Measurements from ENCODE around the gene EIF2B4.

EIF2B4 gene

DNA sequence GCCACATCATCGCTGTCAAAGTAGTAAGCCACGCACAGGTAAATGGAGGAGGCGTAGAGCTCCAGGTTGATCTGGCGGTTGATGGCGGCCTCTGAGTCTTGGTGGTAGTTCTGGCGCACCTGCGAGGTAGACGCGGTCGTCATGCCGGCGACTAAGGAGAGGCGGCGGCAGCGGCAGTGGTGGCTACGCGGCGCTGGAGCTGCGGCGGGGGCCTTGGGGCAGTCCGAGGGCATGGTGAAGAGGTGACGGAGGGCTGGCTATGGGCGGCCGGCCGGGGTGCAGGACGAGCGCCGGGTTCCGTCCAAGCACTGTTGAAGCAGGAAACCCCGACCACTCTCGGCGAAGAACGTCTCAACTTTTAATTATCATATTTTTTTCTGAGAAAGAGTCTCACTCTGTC lies 23.1 kb upstream of the EIF2B4 start:
- 96 to 97% methylated on average over 33 of the region's 33 CpGs for WGBS, 2 experiments
- no peak overlapping the region for H3K4me3 ChIP-seq (ENCODE audit: insufficient read depth, low read depth, low read length)
- no peaks in the 10 kb centered on the region for H3K36me3 ChIP-seq (ENCODE audit: control insufficient read depth, insufficient read depth, low read length)
- no peak overlapping the region for H3K27ac ChIP-seq (ENCODE audit: insufficient read depth, low read depth, low read length, poor library complexity, severe bottlenecking)
- H3K9me3 ChIP-seq (ENCODE audit: control insufficient read depth, low read length): no peaks in the 10 kb centered on the region
- no peaks in the 10 kb centered on the region for H3K4me1 ChIP-seq (ENCODE audit: control insufficient read depth, insufficient read depth, low read length)
- no peaks in the 10 kb centered on the region for H3K27me3 ChIP-seq (ENCODE audit: control insufficient read depth, insufficient read depth, low read length, poor library complexity, severe bottlenecking)

DNA sequence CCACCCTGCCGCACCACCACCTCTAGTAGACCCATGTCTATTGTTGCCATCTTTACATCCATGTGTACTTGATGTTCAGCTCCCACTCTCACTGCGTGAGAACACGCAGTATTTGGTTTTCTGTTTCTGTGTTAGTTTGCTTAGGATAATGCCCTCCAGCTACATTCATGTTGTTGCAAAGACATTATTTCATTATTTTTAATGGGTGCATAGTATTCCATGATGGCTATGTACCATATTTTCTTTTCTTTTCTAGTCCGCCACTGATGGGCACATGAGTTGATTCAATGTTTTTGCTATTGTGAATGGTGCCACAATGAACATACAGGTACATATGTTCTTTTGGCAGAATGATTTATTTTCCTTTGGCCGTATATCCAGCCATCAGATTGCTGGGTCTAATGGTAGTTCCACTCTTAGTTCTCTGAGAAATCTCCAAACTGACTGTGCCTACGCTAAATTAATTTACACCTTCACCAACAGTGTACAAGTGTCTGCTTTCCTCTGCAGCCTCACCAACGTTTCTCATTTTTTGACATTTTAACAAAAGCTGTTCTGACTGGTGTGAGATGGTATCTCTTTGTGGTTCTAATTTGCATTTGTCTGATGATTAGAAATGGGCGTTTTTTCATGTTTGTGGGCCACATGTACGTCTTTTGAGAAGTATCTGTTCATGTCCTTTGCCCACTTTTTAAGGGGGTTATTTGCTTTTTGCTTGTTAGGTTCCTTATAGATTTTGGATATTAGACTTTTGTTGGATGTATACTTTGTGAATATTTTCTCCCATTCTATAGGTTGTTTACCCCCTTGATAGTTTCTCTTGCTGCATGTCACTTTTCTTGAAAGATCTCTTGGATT lies 20.9 kb upstream of the EIF2B4 start:
- 94 to 98% methylated on average over 9 of the region's 9 CpGs for WGBS, 2 experiments
- Histone ChIP-seq H3K27ac (ENCODE audit: insufficient read depth, low read depth, low read length, poor library complexity, severe bottlenecking) (no peak overlapping the region), H3K4me3 (ENCODE audit: insufficient read depth, low read depth, low read length) (no peak overlapping the region), H3K36me3 (ENCODE audit: control insufficient read depth, insufficient read depth, low read length) (peaks cover 3% of the 10 kb centered on the region), H3K9me3 (ENCODE audit: control insufficient read depth, low read length) (no peaks in the 10 kb centered on the region), H3K27me3 (ENCODE audit: control insufficient read depth, insufficient read depth, low read length, poor library complexity, severe bottlenecking) (no peaks in the 10 kb centered on the region), H3K4me1 (ENCODE audit: control insufficient read depth, insufficient read depth, low read length) (no peaks in the 10 kb centered on the region)

DNA sequence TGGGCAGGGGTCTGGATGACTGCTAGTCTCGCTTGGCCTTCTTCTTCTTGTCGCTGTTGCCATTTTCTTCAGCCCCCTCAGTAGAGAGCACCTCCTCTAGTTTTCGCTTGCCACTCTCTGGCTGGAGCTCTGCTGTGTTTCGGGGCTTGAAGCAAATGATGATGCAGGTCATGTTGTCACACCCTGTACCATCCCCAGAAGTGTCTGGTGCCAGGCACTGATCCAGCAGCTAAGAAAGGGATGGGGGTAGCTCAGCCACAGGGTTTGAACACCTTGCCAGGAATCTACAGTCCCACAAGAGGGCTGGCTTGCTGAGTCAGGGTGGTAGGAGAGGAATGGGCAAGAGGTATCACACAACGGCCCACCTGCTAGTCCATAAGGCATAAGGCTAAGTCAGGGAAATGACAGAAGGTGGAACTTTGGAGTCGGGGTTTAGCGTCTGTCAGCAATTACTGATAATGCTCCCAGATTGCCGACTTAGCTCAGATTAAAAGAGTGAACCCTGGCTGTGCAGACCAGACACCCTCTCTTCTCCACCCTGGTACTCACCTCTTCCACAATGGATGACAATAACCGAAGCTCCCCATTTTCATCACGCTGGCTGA lies 11.5 kb upstream of the EIF2B4 start:
- no peaks in the 10 kb centered on the region for H3K9me3 ChIP-seq (ENCODE audit: control insufficient read depth, low read length)
- WGBS, 2 experiments: 95% methylated on average over 10 of the region's 10 CpGs
- no peak overlapping the region for H3K4me3 ChIP-seq (ENCODE audit: insufficient read depth, low read depth, low read length)
- peaks cover 59% of the 10 kb centered on the region for H3K36me3 ChIP-seq (ENCODE audit: control insufficient read depth, insufficient read depth, low read length)
- no peaks in the 10 kb centered on the region for H3K27me3 ChIP-seq (ENCODE audit: control insufficient read depth, insufficient read depth, low read length, poor library complexity, severe bottlenecking)
- peaks cover 16% of the 10 kb centered on the region for H3K4me1 ChIP-seq (ENCODE audit: control insufficient read depth, insufficient read depth, low read length)
- peak overlapping the region; percentile 87 for H3K27ac ChIP-seq (ENCODE audit: insufficient read depth, low read depth, low read length, poor library complexity, severe bottlenecking)

DNA sequence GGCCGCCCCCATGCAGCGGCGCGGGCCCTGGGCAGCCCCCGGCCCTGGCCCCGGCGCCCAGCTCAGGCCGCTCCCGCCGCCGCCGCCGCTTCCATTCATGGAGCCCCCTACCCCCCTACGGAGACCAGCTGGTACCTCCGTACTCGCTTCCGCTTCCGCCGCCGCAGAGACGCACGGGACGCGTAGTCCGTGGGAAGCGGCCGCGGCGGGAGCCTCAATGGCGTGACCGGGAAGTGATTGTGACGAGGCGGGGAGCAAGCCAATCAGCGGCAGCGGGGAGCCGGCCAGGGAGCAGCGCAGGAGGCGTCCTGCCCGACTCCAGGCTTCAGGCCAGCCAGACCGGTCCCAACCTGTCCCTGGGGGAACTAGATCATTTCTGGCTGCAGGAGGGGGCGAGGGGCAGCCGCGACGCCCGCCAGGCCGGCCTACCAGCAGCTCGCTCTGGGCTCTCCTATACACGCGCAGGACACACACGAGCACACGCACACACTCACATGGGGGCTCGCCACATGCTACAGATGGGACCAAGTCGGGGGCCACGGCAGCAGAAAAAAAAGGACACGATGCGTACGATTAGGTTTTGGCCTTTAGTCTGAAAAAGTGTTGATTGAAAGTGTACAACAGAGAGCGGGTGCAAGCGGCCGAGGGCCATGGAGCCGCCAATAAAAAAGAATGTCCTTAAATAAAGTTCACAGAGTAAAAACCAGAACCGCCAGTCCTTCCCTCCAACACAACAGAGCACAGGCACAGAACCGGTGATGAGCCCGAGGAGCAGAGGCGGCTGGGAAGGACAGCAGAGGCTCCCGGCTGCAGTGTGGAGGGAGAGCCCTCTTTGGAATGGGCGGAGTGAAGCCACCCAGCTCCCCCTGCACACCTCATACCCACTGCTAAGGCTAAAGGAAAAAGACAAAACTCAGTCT lies 10.7 kb upstream of the EIF2B4 start, which contains the start of gene ZNF513:
Gene ZNF513 (minus strand): TSS at position 109 of the 920 bp plus-strand sequence. CDS start 208 bp downstream, outside the sequence.
- H3K36me3 ChIP-seq (ENCODE audit: control insufficient read depth, insufficient read depth, low read length): peaks cover 63% of the 10 kb centered on the region
- peak within 1 kb of the TSS; percentile 87 for H3K27ac ChIP-seq (ENCODE audit: insufficient read depth, low read depth, low read length, poor library complexity, severe bottlenecking)
- H3K27me3 ChIP-seq (ENCODE audit: control insufficient read depth, insufficient read depth, low read length, poor library complexity, severe bottlenecking): no peaks in the 10 kb centered on the region
- WGBS, 2 experiments: 25% methylated on average over 67 of the region's 67 CpGs
- H3K4me1 ChIP-seq (ENCODE audit: control insufficient read depth, insufficient read depth, low read length): peaks cover 16% of the 10 kb centered on the region
- H3K4me3 ChIP-seq (ENCODE audit: insufficient read depth, low read depth, low read length): peak within 1 kb of the TSS; percentile 83
- H3K9me3 ChIP-seq (ENCODE audit: control insufficient read depth, low read length): no peaks in the 10 kb centered on the region

DNA sequence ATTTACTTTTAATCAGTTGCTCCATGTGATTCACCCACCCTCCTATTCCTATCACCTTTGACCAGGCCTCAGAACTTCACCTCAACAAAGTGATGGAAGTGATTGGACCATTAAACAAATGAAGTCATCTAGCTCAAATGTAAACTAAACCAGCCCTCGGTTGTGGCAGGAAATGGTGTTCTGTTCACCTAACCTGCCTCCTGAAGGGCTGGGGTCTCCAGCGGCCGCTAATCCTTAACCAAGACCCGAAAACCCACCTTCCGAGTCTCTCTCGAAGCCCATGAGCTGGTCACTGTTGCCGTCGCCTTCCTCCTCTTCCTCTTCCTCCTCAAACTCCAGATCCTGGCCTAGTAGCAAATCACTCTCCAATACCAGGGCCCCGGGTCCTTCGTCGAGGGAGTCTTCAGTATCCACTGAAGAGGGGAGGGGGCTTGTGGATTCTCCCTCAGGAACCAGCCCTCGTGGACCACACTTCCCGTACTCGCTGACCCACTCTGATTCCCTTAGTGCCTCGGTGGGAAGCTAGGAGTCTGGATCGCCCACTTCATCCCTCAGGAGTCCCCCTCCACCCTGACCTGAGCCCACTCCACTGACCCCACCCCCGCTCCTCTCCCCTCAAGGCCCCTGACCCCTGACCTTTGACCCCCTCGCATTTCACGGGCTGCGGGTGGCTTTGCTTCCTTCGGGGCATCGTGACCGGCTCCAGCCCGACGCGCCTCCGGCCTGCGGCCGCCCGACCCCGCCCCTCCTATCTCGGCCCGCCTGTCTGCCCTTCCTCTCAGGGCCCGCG lies 9.9 kb upstream of the EIF2B4 start:
- Histone ChIP-seq H3K27ac (ENCODE audit: insufficient read depth, low read depth, low read length, poor library complexity, severe bottlenecking) (peak overlapping the region; percentile 87), H3K4me1 (ENCODE audit: control insufficient read depth, insufficient read depth, low read length) (peaks cover 16% of the 10 kb centered on the region), H3K9me3 (ENCODE audit: control insufficient read depth, low read length) (no peaks in the 10 kb centered on the region), H3K4me3 (ENCODE audit: insufficient read depth, low read depth, low read length) (peak overlapping the region; percentile 83), H3K27me3 (ENCODE audit: control insufficient read depth, insufficient read depth, low read length, poor library complexity, severe bottlenecking) (no peaks in the 10 kb centered on the region), H3K36me3 (ENCODE audit: control insufficient read depth, insufficient read depth, low read length) (peaks cover 67% of the 10 kb centered on the region)
- 2 to 3% methylated on average over 35 of the region's 35 CpGs for WGBS, 2 experiments

DNA sequence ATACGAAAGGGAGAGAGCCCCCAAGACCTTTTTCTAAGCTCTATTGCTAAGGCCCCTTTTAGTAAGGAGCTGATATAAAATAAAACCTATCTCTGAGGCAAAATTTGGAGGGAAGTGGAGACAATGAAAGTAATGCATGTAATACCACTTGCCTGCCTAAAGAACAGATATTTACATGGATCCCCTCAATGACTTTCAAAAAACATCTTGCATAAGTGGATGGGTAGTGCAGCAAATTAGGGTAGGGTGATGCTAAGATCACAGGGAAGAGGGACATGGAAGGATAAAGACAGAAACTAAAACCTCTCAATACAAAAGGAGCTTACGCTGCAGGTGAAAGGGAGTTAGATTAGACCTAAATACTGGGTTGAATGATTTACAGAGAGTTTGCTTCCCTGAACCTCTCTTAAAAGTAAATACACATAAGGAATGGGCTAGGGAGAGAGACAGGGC lies 9.3 kb upstream of the EIF2B4 start:
- WGBS, 2 experiments: 91 to 95% methylated on average over 1 to 2 of the region's 2 CpGs
- no peaks in the 10 kb centered on the region for H3K9me3 ChIP-seq (ENCODE audit: control insufficient read depth, low read length)
- peaks cover 68% of the 10 kb centered on the region for H3K36me3 ChIP-seq (ENCODE audit: control insufficient read depth, insufficient read depth, low read length)
- peaks cover 16% of the 10 kb centered on the region for H3K4me1 ChIP-seq (ENCODE audit: control insufficient read depth, insufficient read depth, low read length)
- no peak overlapping the region for H3K27ac ChIP-seq (ENCODE audit: insufficient read depth, low read depth, low read length, poor library complexity, severe bottlenecking)
- peak overlapping the region; percentile 83 for H3K4me3 ChIP-seq (ENCODE audit: insufficient read depth, low read depth, low read length)
- no peaks in the 10 kb centered on the region for H3K27me3 ChIP-seq (ENCODE audit: control insufficient read depth, insufficient read depth, low read length, poor library complexity, severe bottlenecking)

DNA sequence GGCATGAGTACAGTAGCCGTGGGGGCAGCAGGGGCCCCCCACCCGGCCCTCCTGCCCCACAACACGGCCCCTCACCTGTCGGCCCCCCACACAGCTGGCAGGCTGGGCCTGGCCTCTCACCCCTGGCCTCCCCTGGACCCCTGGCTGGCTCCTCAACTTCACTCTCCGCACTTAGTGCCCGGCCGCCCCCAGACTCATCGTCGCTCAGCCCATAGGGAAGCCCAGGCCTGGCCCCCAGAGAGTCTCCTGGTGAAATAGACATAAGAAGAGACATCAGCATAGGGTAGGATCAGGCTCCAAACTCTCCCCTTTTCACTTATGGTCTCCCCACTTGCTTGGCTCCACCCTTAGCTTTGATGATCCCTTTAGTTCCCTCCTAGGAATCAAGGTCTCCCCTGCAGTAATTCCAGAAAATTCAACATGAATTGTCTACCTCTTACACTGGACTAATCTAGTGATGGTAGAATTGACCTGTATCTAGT lies 8.7 kb upstream of the EIF2B4 start:
- 91% methylated on average over 9 of the region's 9 CpGs for whole genome bisulfite sequencing, 2 experiments
- H3K27ac ChIP-seq (ENCODE audit: insufficient read depth, low read depth, low read length, poor library complexity, severe bottlenecking): no peak overlapping the region
- H3K36me3 ChIP-seq (ENCODE audit: control insufficient read depth, insufficient read depth, low read length): peaks cover 66% of the 10 kb centered on the region

DNA sequence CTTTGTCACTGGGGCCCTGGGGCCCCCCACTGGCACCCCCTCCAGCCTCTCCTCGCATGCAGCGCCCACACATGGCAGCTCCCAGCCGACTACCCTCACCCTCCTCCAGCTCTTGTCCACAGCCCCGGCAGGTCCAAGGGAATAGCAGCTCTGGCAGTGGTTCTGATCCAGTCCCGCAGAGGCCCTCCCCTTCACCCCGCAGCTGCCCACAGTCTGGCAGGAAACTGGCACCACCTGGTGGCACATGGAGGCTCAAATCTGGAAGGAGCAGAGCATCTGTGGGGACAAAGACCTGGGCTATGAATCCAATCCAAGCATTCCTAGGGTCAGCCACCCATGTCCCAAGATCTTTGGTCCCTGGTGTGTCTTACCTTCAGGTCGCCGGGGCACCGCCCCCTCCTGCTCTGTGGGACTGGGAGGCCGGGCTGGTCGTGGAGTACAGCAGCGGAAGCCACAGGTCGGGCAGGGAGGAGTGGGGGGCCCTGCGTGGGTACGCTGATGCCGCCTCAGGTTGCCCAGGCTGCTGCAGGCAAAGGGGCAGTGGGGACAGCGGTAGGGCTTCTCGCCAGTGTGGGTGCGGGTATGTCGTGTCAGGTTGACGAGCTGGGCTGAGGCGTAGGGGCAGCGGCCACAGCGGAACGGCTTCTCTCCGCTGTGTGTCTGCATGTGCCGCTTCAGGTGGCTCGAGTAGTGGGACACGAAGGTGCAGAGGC lies 8.1 kb upstream of the EIF2B4 start:
- H3K27me3 ChIP-seq (ENCODE audit: control insufficient read depth, insufficient read depth, low read length, poor library complexity, severe bottlenecking): no peaks in the 10 kb centered on the region
- no peak overlapping the region for H3K27ac ChIP-seq (ENCODE audit: insufficient read depth, low read depth, low read length, poor library complexity, severe bottlenecking)
- WGBS, 2 experiments: 93% methylated on average over 29 of the region's 29 CpGs
- H3K4me3 ChIP-seq (ENCODE audit: insufficient read depth, low read depth, low read length): peak overlapping the region; percentile 14
- H3K9me3 ChIP-seq (ENCODE audit: control insufficient read depth, low read length): no peaks in the 10 kb centered on the region
- H3K36me3 ChIP-seq (ENCODE audit: control insufficient read depth, insufficient read depth, low read length): peaks cover 65% of the 10 kb centered on the region
- peaks cover 16% of the 10 kb centered on the region for H3K4me1 ChIP-seq (ENCODE audit: control insufficient read depth, insufficient read depth, low read length)

More for the DNA sequence above, 8.7 kb upstream of the EIF2B4 start:
- H3K4me3 ChIP-seq (ENCODE audit: insufficient read depth, low read depth, low read length): peak overlapping the region; percentile 83
- H3K27me3 ChIP-seq (ENCODE audit: control insufficient read depth, insufficient read depth, low read length, poor library complexity, severe bottlenecking): no peaks in the 10 kb centered on the region
- peaks cover 16% of the 10 kb centered on the region for H3K4me1 ChIP-seq (ENCODE audit: control insufficient read depth, insufficient read depth, low read length)
- H3K9me3 ChIP-seq (ENCODE audit: control insufficient read depth, low read length): no peaks in the 10 kb centered on the region

DNA sequence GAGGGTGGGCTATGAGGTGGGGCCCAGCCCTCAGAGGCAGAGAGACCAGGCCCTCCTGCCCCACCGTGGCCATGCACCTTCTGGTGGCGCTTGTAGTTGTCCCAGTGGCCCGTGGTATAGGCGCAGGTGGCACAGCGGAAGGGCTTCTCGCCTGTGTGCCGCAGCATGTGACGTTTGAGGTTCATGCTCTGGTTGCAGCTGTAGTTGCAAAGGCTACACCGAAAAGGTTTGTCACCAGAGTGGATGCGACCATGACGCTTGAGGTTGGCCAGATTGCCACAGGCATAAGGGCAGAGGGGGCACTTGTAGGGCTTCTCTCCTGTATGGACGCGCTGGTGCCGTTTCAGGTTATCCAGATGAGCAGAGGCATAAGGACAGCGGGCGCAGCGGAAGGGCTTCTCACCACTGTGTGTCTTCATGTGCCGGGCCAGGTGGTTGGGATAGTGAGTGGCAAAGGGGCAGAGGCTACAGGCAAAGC lies 7.5 kb upstream of the EIF2B4 start:
- Histone ChIP-seq H3K9me3 (ENCODE audit: control insufficient read depth, low read length) (no peaks in the 10 kb centered on the region), H3K4me1 (ENCODE audit: control insufficient read depth, insufficient read depth, low read length) (peaks cover 16% of the 10 kb centered on the region), H3K36me3 (ENCODE audit: control insufficient read depth, insufficient read depth, low read length) (peaks cover 68% of the 10 kb centered on the region), H3K4me3 (ENCODE audit: insufficient read depth, low read depth, low read length) (no peak overlapping the region), H3K27me3 (ENCODE audit: control insufficient read depth, insufficient read depth, low read length, poor library complexity, severe bottlenecking) (no peaks in the 10 kb centered on the region), H3K27ac (ENCODE audit: insufficient read depth, low read depth, low read length, poor library complexity, severe bottlenecking) (no peak overlapping the region)
- 95 to 97% methylated on average over 18 of the region's 18 CpGs for WGBS, 2 experiments

Measured in ectodermal cell (in vitro differentiated cells).